ENCODE data around the gene ETV6.

Gene ETV6

GRCh38 chr12:11697131-11697530 lies 47.7 kb downstream of the ETV6 start:
- DNase-seq, result no peak

- DNase-seq, result peak; percentile 48
Measured at GRCh38 chr12:11697670-11698387, 48.4 kb downstream of the ETV6 start.

GRCh38 chr12:11698729-11699128 lies 49.3 kb downstream of the ETV6 start:
- no peak for DNase-seq

DNA sequence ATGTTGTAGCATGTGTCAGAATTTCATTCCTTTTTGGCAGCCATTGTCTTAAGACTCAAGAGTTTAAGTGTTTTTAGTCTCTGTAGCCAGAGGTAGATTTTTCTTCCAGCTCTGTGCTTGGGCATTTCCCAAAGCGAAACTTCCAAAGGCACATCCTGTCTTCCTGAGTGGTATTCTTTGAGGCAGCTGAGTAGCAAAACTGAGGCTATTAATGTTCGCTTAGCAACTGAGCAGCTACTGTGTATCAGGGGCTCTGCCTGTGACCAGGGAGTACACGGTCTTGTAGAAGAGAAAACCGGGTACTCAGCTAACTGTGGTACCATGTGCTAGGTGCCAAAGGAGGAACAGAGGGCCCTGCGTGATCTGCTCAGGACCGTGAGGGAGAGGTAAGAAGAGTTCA lies 52.0 kb downstream of the ETV6 start:
- no peak for DNase-seq

DNA sequence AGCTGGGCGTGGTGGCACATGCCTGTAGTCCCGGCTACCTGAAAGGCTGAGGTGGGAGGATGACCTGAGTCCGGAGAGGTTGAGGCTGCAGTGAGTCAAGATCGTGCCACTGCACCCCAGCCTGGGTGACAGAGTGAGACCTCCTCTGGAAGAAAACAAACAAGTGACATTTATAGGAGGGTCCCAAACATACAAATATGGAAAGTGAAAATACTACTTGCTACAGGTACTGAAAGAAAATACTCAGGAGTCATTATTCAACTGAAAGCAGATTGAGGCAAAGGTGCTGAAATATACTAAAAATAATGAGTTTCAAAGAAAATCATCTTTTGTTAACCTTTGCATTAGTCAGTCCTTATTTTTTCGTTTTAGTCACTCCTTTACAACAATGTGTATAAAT lies 53.5 kb downstream of the ETV6 start:
- DNase-seq, result no peak

DNA sequence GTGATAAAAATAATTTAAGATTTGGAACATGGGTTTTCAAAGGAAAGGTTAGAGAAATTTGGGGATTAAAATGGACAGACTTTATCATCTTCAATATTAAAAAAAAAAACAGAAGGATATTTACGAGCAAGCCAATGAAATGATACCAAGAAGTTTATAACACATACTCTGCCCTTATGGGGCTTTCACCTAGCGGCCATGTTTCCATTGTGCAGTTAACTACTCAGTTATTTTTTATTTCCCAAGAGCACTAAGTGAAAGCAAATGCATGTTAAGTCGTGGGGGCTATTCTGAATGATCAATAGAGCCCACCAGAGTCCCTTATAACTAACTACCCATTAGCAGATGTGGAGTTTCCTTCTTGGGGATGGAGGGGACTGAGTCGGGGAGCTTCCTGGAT lies 53.9 kb downstream of the ETV6 start:
- DNase-seq, result no peak

GRCh38 chr12:11704089-11704488 lies 54.6 kb downstream of the ETV6 start:
- DNase-seq, result no peak

DNA sequence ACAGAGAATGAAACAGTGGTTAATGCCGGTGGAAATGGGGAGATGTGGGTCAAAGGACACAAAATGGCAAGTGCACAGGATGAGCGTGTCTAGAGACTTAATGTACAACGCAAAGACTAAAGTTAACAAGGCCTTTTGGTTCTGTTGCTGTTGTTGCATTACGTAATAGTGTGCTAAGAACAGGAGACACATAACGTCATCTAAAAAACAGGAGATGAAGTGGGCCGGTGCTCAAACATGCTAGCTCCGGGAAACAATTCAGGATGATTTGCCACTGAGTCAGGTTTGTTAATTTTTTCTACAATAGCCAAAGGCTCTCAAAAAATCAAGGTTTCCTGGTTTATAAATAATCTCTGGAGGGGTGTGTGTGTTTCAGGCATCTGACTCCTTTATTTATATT lies 55.5 kb downstream of the ETV6 start:
- peak; percentile 91 for DNase-seq

- DNase-seq, result no peak
Measured at GRCh38 chr12:11706509-11707379, 57.3 kb downstream of the ETV6 start.

DNA sequence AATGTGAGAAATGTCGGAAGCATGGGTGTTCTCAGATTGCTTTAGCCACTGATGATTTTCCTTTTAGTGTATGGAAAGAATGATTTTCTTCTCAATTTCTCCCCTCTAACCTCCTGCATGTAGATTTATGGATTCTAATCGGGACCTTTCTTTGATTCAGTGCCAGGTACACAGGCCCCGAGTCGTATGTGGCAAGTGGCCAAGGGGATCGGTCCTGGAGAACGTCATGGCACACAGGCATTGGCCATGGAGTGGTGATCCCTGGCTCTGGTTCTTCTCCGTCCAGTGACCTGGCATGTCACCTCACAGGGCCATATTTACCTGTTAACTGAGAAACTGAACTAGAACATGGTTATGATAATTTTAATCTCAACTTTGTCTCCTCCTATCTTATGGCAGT lies 58.1 kb downstream of the ETV6 start:
- DNase-seq, result no peak

DNA sequence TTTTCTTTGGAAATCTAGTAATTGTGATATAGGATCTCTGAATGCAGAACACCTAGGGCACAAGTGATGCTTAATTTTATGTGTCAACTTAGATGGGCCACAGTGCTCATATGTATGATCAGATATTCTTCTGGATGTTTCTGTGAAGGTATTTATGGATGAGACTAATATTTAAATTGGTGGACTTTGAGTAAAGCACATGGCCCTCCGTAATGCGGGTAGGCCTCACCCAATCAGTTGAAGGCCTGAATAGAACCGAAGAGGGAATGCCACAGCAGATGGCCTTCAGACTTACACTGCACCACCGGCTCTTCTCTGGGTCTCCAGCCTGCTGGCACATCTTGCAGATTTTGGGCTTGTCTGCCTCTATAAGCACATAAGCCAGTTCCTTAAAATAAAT lies 60.0 kb downstream of the ETV6 start:
- no peak for DNase-seq

GRCh38 chr12:11710431-11710830 lies 61.0 kb downstream of the ETV6 start:
- no peak for DNase-seq

DNA sequence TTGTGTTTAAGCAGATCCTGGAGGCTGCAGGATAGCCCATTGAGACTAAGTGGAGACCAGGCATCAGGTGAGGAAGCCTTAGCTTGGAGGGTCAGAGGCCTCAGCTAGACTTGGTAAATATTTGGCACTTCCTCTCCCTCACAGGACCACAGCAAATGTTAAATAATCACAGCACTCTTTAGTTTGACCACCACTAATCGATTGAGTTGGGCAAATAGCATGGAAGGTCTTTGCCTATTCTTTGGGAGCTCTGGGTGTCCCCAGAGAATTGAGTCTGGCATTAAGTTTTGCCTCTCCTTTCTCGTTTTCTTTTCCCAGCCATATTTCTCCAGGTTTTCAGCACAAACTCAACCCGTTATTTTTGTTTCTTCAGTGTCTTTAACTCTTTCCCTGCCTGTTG lies 61.4 kb downstream of the ETV6 start:
- no peak for DNase-seq

DNA sequence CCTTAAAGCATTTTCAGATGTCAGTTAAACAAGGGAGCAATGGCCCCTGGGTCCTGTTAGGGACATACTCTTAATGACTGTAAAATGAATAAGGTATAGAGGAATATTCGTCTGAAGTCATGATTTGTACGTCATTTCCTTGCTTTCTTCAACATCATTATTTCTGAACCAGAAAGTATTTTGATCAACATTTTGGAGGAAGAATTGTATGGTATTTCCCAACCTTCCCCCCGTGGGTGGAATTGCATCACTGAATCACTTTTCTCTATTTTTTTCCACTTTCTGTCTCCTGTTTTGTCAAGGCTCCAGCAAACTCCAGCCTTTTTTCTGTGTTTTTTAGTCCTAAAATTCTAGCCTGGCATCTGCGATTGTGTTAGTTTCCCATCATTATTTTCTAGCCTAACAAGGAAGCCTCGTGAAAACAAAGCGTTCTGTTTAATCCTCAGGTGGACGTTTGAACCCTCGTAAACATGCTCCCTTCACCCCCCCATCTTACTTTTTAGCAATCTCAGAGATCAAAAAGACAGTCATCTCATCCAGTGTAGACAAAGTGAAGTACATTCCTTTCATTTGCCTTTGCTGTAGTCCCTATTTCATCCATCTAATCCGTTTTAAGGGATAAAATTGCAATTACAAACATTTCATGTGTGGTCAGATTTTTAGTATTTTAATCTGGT lies 62.3 kb downstream of the ETV6 start:
- no peak for DNase-seq

GRCh38 chr12:11712491-11712890 lies 63.0 kb downstream of the ETV6 start:
- no peak for DNase-seq

DNA sequence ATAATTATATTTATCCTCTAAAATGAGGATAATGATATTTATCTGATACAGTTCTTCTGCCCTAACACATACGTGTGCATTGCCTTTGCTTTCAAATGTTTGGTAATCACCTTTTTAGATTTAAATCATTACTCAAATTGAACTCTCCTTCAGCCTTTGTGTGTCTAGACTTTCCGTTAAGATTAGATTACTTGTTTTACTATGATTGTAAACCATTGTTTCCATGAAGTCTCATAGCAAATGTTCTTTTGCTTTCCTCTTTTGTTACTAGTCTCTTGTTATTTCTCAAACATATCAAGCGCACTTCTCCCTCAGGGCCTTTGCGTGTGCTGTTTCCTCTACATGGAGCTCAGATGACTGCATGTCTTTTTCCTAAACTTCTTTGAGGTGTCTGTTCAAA lies 63.7 kb downstream of the ETV6 start:
- DNase-seq, result no peak

DNA sequence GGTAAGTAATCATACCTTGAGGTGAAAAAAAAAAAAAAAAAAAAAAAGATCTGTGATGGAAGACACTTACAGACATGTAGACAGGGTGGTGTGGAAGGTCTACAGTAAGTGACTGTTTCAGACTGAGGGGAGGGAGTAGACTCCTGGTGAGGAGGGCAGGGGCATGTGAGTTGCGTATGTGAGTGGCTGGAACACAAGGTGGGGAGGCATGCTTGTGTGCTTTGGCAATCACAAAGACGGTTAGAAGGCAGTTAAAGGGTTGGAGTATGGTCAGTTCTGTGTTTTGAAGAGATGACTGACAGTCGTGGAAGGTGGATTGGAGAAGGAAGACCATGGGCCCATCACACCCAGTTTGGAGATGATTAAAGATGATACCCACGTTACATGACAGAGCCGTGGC lies 65.2 kb downstream of the ETV6 start:
- DNase-seq, result no peak

DNA sequence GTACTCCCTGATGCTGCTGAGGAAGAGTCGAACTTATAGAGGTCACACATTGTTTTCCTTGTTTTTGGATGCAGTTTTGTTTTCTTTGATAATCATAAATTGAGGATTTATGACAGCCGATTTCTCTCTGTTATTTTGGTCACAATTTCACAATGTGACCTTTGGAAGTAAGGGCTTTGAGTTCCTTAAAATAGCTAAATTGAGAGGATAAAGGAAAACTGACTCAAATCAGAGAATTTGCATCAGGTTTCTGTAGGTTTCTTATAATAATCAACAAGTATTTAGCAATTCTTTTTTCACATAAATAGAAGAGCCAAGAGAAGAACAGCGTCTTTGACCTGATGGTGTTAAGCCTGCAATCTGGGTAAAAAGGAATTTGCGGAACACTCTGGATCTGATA lies 66.1 kb downstream of the ETV6 start:
- DNase-seq, result no peak

GRCh38 chr12:11716794-11717518 lies 67.5 kb downstream of the ETV6 start:
- DNase-seq, result no peak

DNA sequence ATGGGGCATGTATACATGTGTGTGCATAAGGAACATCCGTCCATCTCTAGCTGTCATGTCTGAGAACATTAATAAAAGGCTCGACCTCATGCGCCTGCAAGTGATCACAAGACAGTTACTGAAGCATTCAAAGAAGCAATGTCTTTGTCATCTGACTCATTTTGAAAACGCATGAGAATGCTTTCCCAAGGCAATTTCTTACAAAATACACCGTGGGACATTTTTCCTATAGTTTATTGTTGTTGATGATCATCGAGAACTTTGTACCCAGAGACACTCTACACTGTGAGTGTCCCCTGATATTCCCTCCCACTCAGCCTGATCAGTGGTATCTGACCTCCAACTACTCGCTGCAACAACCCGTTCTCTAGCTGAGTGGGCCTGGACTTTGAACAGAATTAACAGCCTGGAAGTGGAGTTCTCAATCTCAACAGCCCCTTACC lies 68.1 kb downstream of the ETV6 start:
- DNase-seq, result no peak

DNA sequence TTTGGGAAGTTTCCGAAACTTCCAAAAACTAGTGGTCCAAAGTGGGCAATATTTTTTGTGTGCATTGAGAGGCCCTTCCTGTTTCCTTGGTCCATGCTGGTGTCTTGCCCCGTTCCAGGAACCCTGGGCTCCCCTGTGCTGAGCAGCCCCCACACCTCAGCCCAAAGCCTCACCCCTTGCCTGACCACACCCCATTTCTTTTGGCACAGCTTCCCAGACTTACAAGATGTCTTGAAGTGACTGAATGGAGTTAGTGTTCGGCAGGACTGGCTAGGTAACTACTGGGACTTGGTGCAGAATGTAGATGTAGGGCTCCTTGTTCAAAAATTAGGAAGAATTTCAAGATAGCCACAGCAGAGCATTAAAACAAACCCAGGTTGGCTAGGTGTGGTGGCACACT lies 68.6 kb downstream of the ETV6 start:
- DNase-seq, result no peak

DNA sequence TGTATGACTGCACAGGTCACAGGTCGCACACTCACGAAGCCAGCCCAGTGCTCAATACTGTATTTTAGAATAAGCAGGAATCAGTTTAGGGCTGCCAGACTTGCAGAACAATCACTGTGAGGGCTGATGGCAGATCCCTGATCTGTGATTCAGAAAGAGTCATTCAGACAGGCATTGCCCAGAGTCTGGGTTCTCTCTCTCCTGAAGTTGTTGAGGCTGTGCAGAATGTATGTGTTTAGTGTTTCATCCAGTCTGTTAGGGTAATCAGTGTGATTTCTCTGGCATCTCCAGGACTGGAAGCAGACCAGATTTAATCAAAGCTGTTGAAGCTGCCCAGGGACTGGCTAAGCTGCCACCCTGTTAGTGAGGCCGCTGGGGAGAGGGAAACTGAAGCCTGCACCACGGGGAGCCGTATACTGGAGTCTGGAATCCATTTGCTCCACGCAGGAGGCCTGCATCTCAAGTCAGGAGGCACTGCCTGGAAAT lies 69.3 kb downstream of the ETV6 start:
- peak; percentile 69 for DNase-seq

DNA sequence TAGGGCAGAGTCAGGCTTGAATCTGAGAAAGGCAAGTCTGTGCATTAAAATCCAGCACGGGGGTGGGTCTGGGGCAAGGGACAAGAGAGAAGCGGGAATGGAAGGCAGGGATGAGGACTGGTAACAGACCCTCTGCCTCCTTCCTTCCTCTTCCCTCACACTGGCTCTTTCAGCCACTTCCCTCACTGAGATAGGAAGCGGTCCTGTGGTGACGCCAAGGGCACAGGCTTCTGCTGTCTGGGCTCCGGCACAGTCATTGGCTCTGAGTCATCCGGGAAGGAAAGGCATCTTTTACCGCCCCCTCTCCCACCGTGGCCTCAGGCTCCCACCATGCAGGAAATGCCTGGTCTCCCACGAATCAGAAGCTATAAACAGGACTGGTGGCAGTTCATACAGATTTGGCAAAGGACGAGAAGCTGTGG lies 70.2 kb downstream of the ETV6 start:
- peak; percentile 94 for DNase-seq
